HFFc6 (cell line): Measurements from ENCODE around the gene DAD1. TPM values are rescaled to one million over a fixed set of nuclear protein-coding genes. Genes with fewer than 3 reads are reported as not detected.
A peak's percentile ranks its signal among the peaks of the same experiment; 100 is the strongest.

Experiments
- DNase-seq: peaks from one replicate; pipeline ENCODE4 v3.0.0-alpha.2; 2018
- H3K27ac Mint-ChIP-seq: 2 replicates; pipeline ENCODE4 v1.8.0; 2020; ENCODE audit warnings: mild to moderate bottlenecking, mixed read lengths
- H3K27me3 Mint-ChIP-seq: 2 replicates; pipeline ENCODE4 v1.8.0; 2021; ENCODE audit warnings: mild to moderate bottlenecking, moderate library complexity, mixed read lengths; ENCODE audit not compliant: insufficient read depth
- H3K36me3 Mint-ChIP-seq: 2 replicates; pipeline ENCODE4 v1.8.0; 2021; ENCODE audit warnings: low read depth, mixed read lengths
- H3K4me1 Mint-ChIP-seq: 2 replicates; pipeline ENCODE4 v1.8.0; 2020; ENCODE audit warnings: low read depth, mixed read lengths
- H3K4me3 Mint-ChIP-seq: 2 replicates; pipeline ENCODE4 v1.8.0; 2020; ENCODE audit warnings: mild to moderate bottlenecking, moderate library complexity, mixed read lengths
- H3K9me3 Mint-ChIP-seq: 2 replicates; pipeline ENCODE4 v1.8.0; 2020; ENCODE audit warnings: mild to moderate bottlenecking, mixed read lengths
- total RNA-seq, 6 experiments: library from RNA; stranded (reverse); fragmentation: NEBNext Ultra II Directional; extraction: Animal tissue kit (Norgen Biotek cat#: 25700); gene quantifications; 2 replicates in 1 of 6; 3 replicates in 5 of 6; pipeline ENCODE4 v1.2.3, GENCODE V29; 2021
- TF ChIP-seq, protein P1 (sequence below): fragments of 200-600 bp; sonication (generic); IDR thresholded peaks from 2 replicates; pipeline ENCODE4 v1.5.0; 2021; ENCODE audit warnings: antibody characterized with exemption, mild to moderate bottlenecking

DAD1 gene
- total RNA-seq, 6 experiments from 2014 or later: 292 to 311 (median 302) TPM

DNA sequence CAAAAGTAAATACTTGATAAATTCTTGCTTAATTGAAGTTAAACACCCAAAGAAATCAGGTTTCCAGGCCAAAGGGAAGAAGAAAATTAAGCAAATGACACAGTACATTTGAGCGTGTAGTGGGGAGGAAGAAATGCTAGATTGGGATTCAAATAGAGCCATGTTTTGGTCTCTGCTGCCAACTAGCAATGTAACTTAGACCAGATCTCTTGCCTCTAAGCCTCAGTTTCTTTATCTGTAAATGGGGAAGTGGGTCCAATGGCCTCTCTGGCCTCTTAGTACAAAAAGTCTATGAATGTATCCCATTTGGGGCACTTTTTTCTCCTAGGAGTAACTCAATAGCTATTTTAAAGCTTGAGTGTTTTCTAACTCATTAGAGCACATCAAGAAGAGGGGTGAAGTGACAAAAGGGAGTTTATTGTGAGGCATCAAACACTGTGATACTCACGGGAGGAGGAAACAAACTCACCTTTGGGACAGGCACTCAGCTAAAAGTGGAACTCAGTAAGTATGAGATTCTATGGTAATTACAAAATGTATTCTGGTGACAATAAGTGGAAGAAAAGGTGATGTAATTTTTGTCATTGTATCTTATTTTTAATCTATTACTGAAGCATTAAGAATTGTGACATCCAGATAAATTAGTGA, 55.8 kb downstream of the DAD1 start:
- peaks cover 1% of the 10 kb centered on the region; the same call in 1 of the 2 replicates for H3K27me3 Mint-ChIP-seq
- H3K27ac Mint-ChIP-seq: peak overlapping the region; percentile 30
- peaks cover 64% of the 10 kb centered on the region for H3K4me1 Mint-ChIP-seq

DNA sequence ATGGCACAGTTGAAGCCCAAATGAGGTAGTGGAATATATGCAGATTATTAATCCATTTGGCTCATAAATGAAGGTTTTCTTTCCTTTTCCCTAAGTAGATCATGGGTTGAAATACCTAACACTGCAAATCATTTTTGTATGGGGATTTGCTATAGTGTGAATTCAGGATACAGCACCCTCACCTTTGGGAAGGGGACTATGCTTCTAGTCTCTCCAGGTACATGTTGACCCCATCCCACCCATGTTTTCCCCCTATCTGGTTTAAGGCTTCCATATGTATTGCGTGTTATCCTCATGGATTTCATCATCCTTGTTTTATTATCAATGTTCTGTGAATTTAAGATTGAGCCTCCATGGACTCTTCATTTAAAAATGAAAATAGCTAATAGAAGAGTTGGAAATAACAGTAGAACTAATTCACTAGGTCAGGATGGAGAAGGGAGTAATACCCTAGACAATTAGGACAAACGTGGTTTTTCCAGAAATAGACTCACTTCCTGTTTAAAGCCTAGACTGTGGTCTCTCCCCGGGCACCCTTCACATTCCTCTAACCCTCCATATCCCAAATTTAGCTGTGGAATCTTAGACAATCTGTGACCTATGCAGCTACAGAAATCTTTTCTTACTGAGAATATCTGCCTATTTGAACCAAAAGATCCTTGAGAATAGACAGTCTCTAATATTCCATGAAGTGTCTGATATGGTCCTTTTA, 56.5 kb downstream of the DAD1 start:
- H3K27me3 Mint-ChIP-seq: peaks cover 1% of the 10 kb centered on the region; the same call in 1 of the 2 replicates
- 0 out of 2 replicates have a peak overlapping the region, but pooled peaks have one; percentile 5 for H3K4me3 Mint-ChIP-seq
- peak; percentile 19 for DNase-seq

More for the DNA sequence above, 55.8 kb downstream of the DAD1 start:
- DNase-seq: no peak
- TF ChIP-seq, protein P1, sequence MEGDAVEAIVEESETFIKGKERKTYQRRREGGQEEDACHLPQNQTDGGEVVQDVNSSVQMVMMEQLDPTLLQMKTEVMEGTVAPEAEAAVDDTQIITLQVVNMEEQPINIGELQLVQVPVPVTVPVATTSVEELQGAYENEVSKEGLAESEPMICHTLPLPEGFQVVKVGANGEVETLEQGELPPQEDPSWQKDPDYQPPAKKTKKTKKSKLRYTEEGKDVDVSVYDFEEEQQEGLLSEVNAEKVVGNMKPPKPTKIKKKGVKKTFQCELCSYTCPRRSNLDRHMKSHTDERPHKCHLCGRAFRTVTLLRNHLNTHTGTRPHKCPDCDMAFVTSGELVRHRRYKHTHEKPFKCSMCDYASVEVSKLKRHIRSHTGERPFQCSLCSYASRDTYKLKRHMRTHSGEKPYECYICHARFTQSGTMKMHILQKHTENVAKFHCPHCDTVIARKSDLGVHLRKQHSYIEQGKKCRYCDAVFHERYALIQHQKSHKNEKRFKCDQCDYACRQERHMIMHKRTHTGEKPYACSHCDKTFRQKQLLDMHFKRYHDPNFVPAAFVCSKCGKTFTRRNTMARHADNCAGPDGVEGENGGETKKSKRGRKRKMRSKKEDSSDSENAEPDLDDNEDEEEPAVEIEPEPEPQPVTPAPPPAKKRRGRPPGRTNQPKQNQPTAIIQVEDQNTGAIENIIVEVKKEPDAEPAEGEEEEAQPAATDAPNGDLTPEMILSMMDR: no peak
- Mint-ChIP-seq H3K36me3 (no peaks in the 10 kb centered on the region), H3K4me3 (0 out of 2 replicates have a peak overlapping the region, but pooled peaks have one; percentile 5), H3K9me3 (no peaks in the 10 kb centered on the region)

DNA sequence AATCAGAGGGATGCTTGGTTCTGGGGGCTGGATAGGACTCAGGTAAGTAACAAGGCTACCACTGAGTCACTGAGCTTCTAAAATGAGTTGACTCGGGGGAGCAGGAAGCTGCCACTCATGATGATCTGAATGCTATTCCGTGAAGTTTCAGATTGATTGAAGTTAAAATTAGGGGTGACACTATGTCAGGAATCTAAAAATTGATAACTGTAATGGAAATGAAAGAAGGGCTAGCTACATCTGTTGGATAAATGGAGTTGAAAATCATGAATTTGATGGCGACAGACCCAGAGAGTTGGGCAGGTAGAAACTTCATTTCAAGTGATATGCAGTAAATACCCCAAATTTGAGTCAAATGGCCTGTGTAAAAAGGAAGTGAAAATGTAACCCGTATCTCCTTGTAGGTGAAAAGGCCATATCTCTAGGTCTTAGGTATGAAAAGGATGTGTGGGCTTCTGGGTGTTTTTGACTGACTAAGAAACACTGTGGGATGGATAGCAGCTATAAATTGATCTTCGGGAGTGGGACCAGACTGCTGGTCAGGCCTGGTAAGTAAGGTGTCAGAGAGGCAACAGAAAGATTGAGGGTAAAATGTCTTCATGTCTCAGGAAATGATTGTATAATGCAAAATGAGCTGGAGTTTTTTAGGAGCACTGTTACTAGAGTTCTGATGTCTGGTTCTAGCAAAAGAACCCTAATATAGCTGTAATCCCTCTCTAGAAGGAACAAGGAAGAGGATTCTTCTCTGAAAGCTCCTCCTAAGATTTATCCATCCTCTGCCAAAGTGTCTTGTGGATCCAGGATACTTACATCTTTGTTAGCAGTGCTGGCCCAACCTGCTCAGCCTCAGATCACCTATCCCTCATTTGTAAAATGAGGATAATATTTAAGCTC, 57.3 kb downstream of the DAD1 start:
- no peaks in the 10 kb centered on the region for H3K36me3 Mint-ChIP-seq
- H3K27me3 Mint-ChIP-seq: peaks cover 1% of the 10 kb centered on the region; the same call in 1 of the 2 replicates
- no peak overlapping the region; the same call in 1 of the 2 replicates for H3K27ac Mint-ChIP-seq
- DNase-seq: no peak
- no peaks in the 10 kb centered on the region for H3K9me3 Mint-ChIP-seq
- no peak overlapping the region for H3K4me3 Mint-ChIP-seq
- TF ChIP-seq, protein P1: no peak
- H3K4me1 Mint-ChIP-seq: peaks cover 50% of the 10 kb centered on the region

More for the DNA sequence above, 56.5 kb downstream of the DAD1 start:
- Mint-ChIP-seq H3K36me3 (no peaks in the 10 kb centered on the region), H3K27ac (peak overlapping the region; percentile 30), H3K9me3 (no peaks in the 10 kb centered on the region), H3K4me1 (peaks cover 58% of the 10 kb centered on the region)
- TF ChIP-seq, protein P1: no peak

DNA sequence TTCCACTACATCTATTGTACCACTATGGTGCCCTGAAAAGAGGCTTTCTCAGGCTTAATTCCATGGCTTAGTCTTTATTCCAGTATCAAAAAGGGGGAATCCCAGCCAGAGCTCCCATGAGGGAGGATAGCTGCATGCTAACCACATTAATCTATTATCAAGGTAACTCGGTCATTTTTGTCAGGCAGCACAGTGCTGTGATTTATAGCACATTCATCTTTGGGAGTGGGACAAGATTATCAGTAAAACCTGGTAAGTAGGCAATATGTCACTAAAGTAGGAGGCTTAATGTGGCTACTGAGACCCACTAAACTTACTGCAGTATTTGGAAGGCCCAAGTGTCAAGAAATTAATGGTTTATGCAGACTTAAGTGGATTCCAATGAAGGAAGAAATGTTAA, 58.9 kb downstream of the DAD1 start:
- H3K27me3 Mint-ChIP-seq: peaks cover 1% of the 10 kb centered on the region; the same call in 1 of the 2 replicates
- TF ChIP-seq, protein P1: no peak
- H3K4me3 Mint-ChIP-seq: no peak overlapping the region
- H3K9me3 Mint-ChIP-seq: no peaks in the 10 kb centered on the region
- no peaks in the 10 kb centered on the region for H3K36me3 Mint-ChIP-seq
- no peak overlapping the region for H3K27ac Mint-ChIP-seq
- DNase-seq: no peak
- peaks cover 47% of the 10 kb centered on the region for H3K4me1 Mint-ChIP-seq

DNA sequence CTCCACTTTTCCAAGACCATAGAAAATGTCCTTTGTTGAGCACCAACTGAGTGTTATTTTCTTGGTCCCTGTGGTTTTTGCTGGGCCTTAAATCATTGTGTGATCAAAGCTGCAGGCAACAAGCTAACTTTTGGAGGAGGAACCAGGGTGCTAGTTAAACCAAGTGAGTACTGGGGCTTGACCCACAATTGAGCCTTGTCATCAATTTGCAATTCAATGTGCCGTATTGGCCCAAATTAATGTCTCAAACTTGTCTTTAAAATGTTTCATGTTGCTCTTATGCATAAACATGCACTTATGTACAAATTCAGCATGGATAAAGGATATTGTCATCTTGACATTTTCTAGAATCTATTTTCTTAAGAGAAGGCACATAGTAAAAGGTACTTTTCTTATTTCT, 62.3 kb downstream of the DAD1 start:
- Mint-ChIP-seq H3K36me3 (no peaks in the 10 kb centered on the region), H3K27me3 (peaks cover 1% of the 10 kb centered on the region; the same call in 1 of the 2 replicates), H3K4me3 (no peak overlapping the region), H3K4me1 (peaks cover 36% of the 10 kb centered on the region), H3K27ac (no peak overlapping the region), H3K9me3 (no peaks in the 10 kb centered on the region)
- no peak for DNase-seq
- TF ChIP-seq, protein P1: no peak
